Sigmoid colon (tissue), 7 donors: ENCODE measurements around the gene FTCD. TPM values are rescaled to one million over a fixed set of nuclear protein-coding genes. Genes with fewer than 3 reads are reported as not detected.

ENCODE experiments used
- DNase-seq: peaks from one replicate; pipeline ENCODE4 v3.0.0-alpha.2; 2019
- H3K27ac ChIP-seq, 4 donors: fragments of 200-600 bp; sonication (generic); one replicate each; pipeline ENCODE4 v1.5.1; 2016 to 2019; ENCODE audit warnings: mild to moderate bottlenecking in 1 of 4
- H3K27me3 ChIP-seq, 3 donors: fragments of 200-600 bp; sonication (generic); one replicate each; pipeline ENCODE4 v1.5.1; 2019; ENCODE audit warnings: mild to moderate bottlenecking in 1 of 3
- H3K36me3 ChIP-seq, 4 donors: fragments of 200-600 bp; sonication (generic); one replicate each; pipeline ENCODE4 v1.5.1; 2016 to 2019
- H3K4me1 ChIP-seq, 4 donors: fragments of 200-600 bp; sonication (generic); one replicate each; pipeline ENCODE4 v1.5.1; 2017 to 2019
- H3K4me3 ChIP-seq, 4 donors: fragments of 200-600 bp; sonication (generic); one replicate each; pipeline ENCODE4 v1.5.1; 2017 to 2019; ENCODE audit warnings: mild to moderate bottlenecking in 2 of 4, moderate library complexity in 1 of 4
- H3K9me3 ChIP-seq, 4 donors: fragments of 200-600 bp in 3 of 4; sonication (generic) in 3 of 4; one replicate each; pipeline versions ENCODE4 v1.5.1 to v1.6.1; 2013 to 2019
- EP300 ChIP-seq, 4 donors: sonication (generic); formaldehyde crosslinking; IDR thresholded peaks; one replicate each; pipeline ENCODE4 v1.6.1; 2017; ENCODE audit warnings: antibody characterized with exemption in 4 of 4
- POLR2A ChIP-seq, 2 donors: fragments of 450-650 bp; IDR thresholded peaks; one replicate each; pipeline ENCODE4 v1.6.1; 2016; ENCODE audit warnings: antibody characterized with exemption in 2 of 2, mild to moderate bottlenecking in 2 of 2, moderate library complexity in 2 of 2
- POLR2AphosphoS5 ChIP-seq, 4 donors: sonication (generic); formaldehyde crosslinking; IDR thresholded peaks; one replicate each; pipeline ENCODE4 v1.6.1; 2017; ENCODE audit warnings: antibody characterized with exemption in 4 of 4
- WGBS, 2 donors: extraction: QIAGEN DNeasy Blood & Tissue Kit; methylation state at CpG; one replicate each; pipeline ENCODE4 v1.1.7; 2013; 5-methylcytosine and 5-hydroxymethylcytosine counted together
- intact Hi-C: fragments of 100-400 bp; cut with DNase I; formaldehyde crosslinking; loops from one replicate; pipeline ENCODE4 v1.15.1; 2023
- polyA plus RNA-seq, 3 donors: library from polyadenylated mRNA; stranded (reverse); fragments of 200-250 nt; gene quantifications; one replicate each; pipeline ENCODE4 v1.2.3, GENCODE V29; 2013
- total RNA-seq, 4 donors: library from RNA; depleted of rRNA; stranded (reverse); fragments of >200 nt; gene quantifications; one replicate each; pipeline ENCODE4 v1.1.0, GENCODE V29; 2016
- TF ChIP-seq, protein P1 (sequence below), 4 experiments: fragments of 450-650 bp in 3 of 4; fragments of 200-600 bp in 1 of 4; IDR thresholded peaks; one replicate each; pipeline ENCODE4 v1.5.1; 2016 to 2019; ENCODE audit warnings: antibody characterized with exemption in 4 of 4, mild to moderate bottlenecking in 3 of 4, moderate library complexity in 2 of 4
- donor health status: healthy with polysubstance abuse.
- donor health status: Bipolar disorder and iron deficiency.
- donor health status: healthy.

The FTCD gene
- total and polyA plus RNA-seq, 7 donors = 0.20 to 1.4 TPM; not detected in 5

DNA sequence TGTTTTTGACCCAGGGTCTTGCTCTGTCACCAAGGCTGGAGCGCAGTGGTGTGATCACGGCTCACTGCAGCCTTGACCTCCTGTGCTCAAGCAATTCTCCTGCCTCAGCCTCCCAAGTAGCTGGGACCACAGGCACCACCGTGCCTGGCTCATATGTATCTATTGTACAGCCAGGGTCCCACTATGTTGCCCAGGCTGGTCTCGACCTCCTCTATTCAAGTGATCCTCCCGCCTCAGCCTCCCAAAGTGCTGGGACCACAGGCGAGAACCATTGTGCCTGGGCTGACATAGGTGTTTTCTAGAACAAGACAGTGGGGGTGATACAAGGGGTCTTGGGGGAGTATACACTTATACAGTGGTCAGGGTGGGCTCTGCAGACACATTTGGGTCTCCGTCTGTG is 17.5 kb downstream of the FTCD start:
- Histone ChIP-seq H3K4me3 (no peak overlapping the region), H3K36me3 (peaks cover 0 to 5% (median 0%) of the 10 kb centered on the region in 4 donors), H3K4me1 (no peaks in the 10 kb centered on the region), H3K27me3 (no peaks in the 10 kb centered on the region), H3K27ac (no peak overlapping the region), H3K9me3 (no peaks in the 10 kb centered on the region)
- intact Hi-C loops = no loop called here
- TF ChIP-seq EP300 (IDR thresholded peaks at IDR 0.05) (no peak), POLR2A (IDR thresholded peaks at IDR 0.05) (no peak), POLR2AphosphoS5 (IDR thresholded peaks at IDR 0.05) (no peak)
- TF ChIP-seq, protein P1, sequence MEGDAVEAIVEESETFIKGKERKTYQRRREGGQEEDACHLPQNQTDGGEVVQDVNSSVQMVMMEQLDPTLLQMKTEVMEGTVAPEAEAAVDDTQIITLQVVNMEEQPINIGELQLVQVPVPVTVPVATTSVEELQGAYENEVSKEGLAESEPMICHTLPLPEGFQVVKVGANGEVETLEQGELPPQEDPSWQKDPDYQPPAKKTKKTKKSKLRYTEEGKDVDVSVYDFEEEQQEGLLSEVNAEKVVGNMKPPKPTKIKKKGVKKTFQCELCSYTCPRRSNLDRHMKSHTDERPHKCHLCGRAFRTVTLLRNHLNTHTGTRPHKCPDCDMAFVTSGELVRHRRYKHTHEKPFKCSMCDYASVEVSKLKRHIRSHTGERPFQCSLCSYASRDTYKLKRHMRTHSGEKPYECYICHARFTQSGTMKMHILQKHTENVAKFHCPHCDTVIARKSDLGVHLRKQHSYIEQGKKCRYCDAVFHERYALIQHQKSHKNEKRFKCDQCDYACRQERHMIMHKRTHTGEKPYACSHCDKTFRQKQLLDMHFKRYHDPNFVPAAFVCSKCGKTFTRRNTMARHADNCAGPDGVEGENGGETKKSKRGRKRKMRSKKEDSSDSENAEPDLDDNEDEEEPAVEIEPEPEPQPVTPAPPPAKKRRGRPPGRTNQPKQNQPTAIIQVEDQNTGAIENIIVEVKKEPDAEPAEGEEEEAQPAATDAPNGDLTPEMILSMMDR (IDR thresholded peaks at IDR 0.05) = no peak
- no peak for DNase-seq
- 68 to 92% methylated on average over 7 of the region's 7 CpGs for WGBS, 2 donors

DNA sequence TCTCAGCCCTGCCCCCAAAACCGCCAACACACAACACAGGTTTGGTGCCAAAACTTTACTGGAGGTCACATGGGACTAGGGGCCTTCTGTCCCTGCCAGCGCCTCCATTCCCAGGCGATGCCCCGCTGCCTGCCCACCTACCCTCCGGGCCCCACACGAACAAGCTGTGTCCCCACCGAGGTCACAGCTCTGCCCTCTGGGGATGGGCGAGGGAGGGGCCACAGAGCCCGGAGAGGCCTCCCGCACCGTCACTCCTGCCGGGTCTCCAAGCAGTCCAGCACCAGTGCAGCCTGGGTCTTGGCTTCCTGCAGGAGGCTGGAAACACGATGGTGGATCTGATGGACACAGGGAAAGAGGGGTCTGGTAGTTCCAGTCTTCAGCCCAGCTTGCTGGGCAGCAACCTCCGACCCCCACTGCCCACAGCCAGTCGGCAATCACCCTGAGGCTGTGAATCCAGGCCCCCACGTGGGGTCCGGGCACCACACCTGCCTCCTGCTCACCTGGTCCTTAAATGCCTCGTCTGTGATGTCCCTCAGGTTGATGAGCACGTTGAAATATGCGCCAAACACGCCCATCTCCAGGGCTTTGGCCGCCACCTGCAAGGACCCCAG is 18.5 kb downstream of the FTCD start:
- Histone ChIP-seq H3K36me3 (peaks cover 0 to 13% (median 0%) of the 10 kb centered on the region in 4 donors), H3K27ac (no peak overlapping the region), H3K4me3 (no peak overlapping the region), H3K4me1 (no peaks in the 10 kb centered on the region), H3K9me3 (no peaks in the 10 kb centered on the region), H3K27me3 (no peaks in the 10 kb centered on the region)
- intact Hi-C loops = no loop called here
- DNase-seq = no peak
- WGBS, 2 donors = 65 to 78% methylated on average over 22 of the region's 22 CpGs
- TF ChIP-seq EP300 (IDR thresholded peaks at IDR 0.05) (no peak), POLR2A (IDR thresholded peaks at IDR 0.05) (no peak), POLR2AphosphoS5 (IDR thresholded peaks at IDR 0.05) (no peak)
- TF ChIP-seq, protein P1 (IDR thresholded peaks at IDR 0.05) = no peak

- TF ChIP-seq POLR2AphosphoS5 (IDR thresholded peaks at IDR 0.05) (no peak), POLR2A (IDR thresholded peaks at IDR 0.05) (no peak), EP300 (IDR thresholded peaks at IDR 0.05) (no peak)
- TF ChIP-seq, protein P1 (IDR thresholded peaks at IDR 0.05) = no peak
- 64 to 66% methylated on average over 7 of the region's 7 CpGs for WGBS, 2 donors
Observed at GRCh38 chr21:46135782-46136395, 19.5 kb downstream of the FTCD start.

GRCh38 chr21:46131838-46132651 is 23.3 kb downstream of the FTCD start:
- H3K4me1 ChIP-seq = no peaks in the 10 kb centered on the region
- intact Hi-C loops = no loop called here
- no peak overlapping the region for H3K4me3 ChIP-seq
- H3K27ac ChIP-seq = peak overlapping the region in 3 of 4 donors; percentile 49 to 66 (median 55)
- no peaks in the 10 kb centered on the region for H3K27me3 ChIP-seq
- peaks cover 7 to 43% (median 16%) of the 10 kb centered on the region in 4 donors for H3K36me3 ChIP-seq
- 96 to 97% methylated on average over 85 of the region's 85 CpGs for WGBS, 2 donors
- H3K9me3 ChIP-seq = no peaks in the 10 kb centered on the region
- TF ChIP-seq POLR2AphosphoS5 (IDR thresholded peaks at IDR 0.05) (peak; percentile 47 to 89 (median 77)), EP300 (IDR thresholded peaks at IDR 0.05) (no peak)
- DNase-seq = no peak

More at GRCh38 chr21:46135782-46136395, 19.5 kb downstream of the FTCD start:
- no peak overlapping the region for H3K27ac ChIP-seq
- intact Hi-C loops = no loop called here
- DNase-seq = no peak
- H3K27me3 ChIP-seq = no peaks in the 10 kb centered on the region
- no peaks in the 10 kb centered on the region for H3K9me3 ChIP-seq
- H3K36me3 ChIP-seq = peaks cover 0 to 13% (median 0%) of the 10 kb centered on the region in 4 donors
- no peak overlapping the region for H3K4me3 ChIP-seq
- no peaks in the 10 kb centered on the region for H3K4me1 ChIP-seq

GRCh38 chr21:46131588-46131837 is 23.9 kb downstream of the FTCD start:
- DNase-seq = no peak

More at GRCh38 chr21:46131588-46131837, 23.9 kb downstream of the FTCD start:
- Histone ChIP-seq H3K4me3 (no peak overlapping the region), H3K27ac (peak overlapping the region; percentile 24 to 66 (median 52)), H3K27me3 (no peaks in the 10 kb centered on the region), H3K4me1 (peaks cover 0 to 2% (median 0%) of the 10 kb centered on the region in 4 donors), H3K36me3 (peaks cover 12 to 48% (median 22%) of the 10 kb centered on the region in 4 donors), H3K9me3 (no peaks in the 10 kb centered on the region)
- WGBS, 2 donors = 92% methylated on average over 4 of the region's 4 CpGs
- TF ChIP-seq, protein P1 (IDR thresholded peaks at IDR 0.05) = no peak
- TF ChIP-seq POLR2A (IDR thresholded peaks at IDR 0.05) (no peak), EP300 (IDR thresholded peaks at IDR 0.05) (no peak), POLR2AphosphoS5 (IDR thresholded peaks at IDR 0.05) (no peak)
- intact Hi-C loops = no loop called here
